T-cell (primary cell): Measurements from ENCODE around the gene HLA-DQB2. TPM values are rescaled to one million over a fixed set of nuclear protein-coding genes. Genes with fewer than 3 reads are reported as not detected.
A peak's percentile ranks its signal among the peaks of the same experiment; 100 is the strongest.
"Not testable (repeated sequence)": the region's sequence is repeated elsewhere in the genome, so short reads cannot be mapped to it uniquely, and the experiment has no call there.

ENCODE experiments used
- ATAC-seq, 4 experiments: fragments of 200-7000 bp in 3 of 4; fragments of 150-1000 bp in 1 of 4; cut with Tn5 transposase; replicated peaks in 1 of 4; 1 replicate in 3 of 4; 2 replicates in 1 of 4; pipeline ENCODE4 v1.10.0; 2021; ENCODE audit warnings: moderate library complexity in 3 of 4, mild to moderate bottlenecking in 2 of 4, moderate number of reproducible peaks in 1 of 4
- CTCF ChIA-PET, 2 donors: fragments of 300-600 bp; sonication (Branson Sonifier 250); formaldehyde crosslinking; loops; one replicate each; lab custom pipeline; 2022; ENCODE audit warnings: antibody characterized with exemption in 2 of 2; lab: Charles Lee
- POLR2A ChIA-PET, 2 donors: fragments of 300-600 bp; sonication (Branson Sonifier 250); formaldehyde crosslinking; loops; one replicate each; lab custom pipeline; 2022; ENCODE audit warnings: antibody characterized with exemption in 2 of 2; lab: Charles Lee
- DNase-seq, 35 experiments: peaks; one replicate each; pipeline versions ENCODE4 v3.0.0 to v3.0.0-alpha.2; 2013 to 2023
- H3K27ac ChIP-seq: one replicate; pipeline ENCODE4 v1.5.1; 2013; ENCODE audit warnings: low read length
- H3K27me3 ChIP-seq, 2 experiments: replicated peaks in 1 of 2; 1 replicate in 1 of 2; 2 replicates in 1 of 2; pipeline versions ENCODE4 v1.6.1 to v1.7.0; 2013; ENCODE audit warnings: low read length in 1 of 2, mixed read lengths in 1 of 2; ENCODE audit not compliant: control insufficient read depth in 2 of 2, insufficient read depth in 2 of 2; ENCODE audit errors: extremely low read depth in 1 of 2
- H3K36me3 ChIP-seq, 2 donors: 1 replicate in 1 of 2; 2 replicates in 1 of 2; pipeline versions ENCODE4 v1.6.1 to v1.7.0; 2013; ENCODE audit warnings: low read length in 1 of 2; ENCODE audit not compliant: control insufficient read depth in 2 of 2, insufficient read depth in 1 of 2; ENCODE audit errors: extremely low read depth in 1 of 2
- H3K4me1 ChIP-seq, 2 experiments: 1 replicate in 1 of 2; 2 replicates in 1 of 2; pipeline versions ENCODE4 v1.6.1 to v1.7.0; 2013; ENCODE audit warnings: low read length in 2 of 2, mixed read lengths in 1 of 2; ENCODE audit not compliant: insufficient read depth in 2 of 2, control insufficient read depth in 1 of 2; ENCODE audit errors: extremely low read depth in 1 of 2
- H3K4me3 ChIP-seq, 2 donors: 1 replicate in 1 of 2; 2 replicates in 1 of 2; pipeline versions ENCODE4 v1.5.1 to v1.7.0; 2013; ENCODE audit warnings: mild to moderate bottlenecking in 2 of 2, low read length in 1 of 2, moderate library complexity in 1 of 2; ENCODE audit not compliant: control insufficient read depth in 1 of 2; ENCODE audit errors: extremely low read depth in 1 of 2
- H3K9me3 ChIP-seq: 2 replicates; pipeline ENCODE4 v1.7.0; 2013
- H3K27ac Mint-ChIP-seq, 2 donors: one replicate each; pipeline ENCODE4 v1.8.0; 2020 to 2021; ENCODE audit warnings: mild to moderate bottlenecking in 2 of 2, mixed read lengths in 2 of 2
- H3K27me3 Mint-ChIP-seq, 2 donors: one replicate each; pipeline ENCODE4 v1.8.0; 2021 to 2022; ENCODE audit warnings: mixed read lengths in 2 of 2
- H3K36me3 Mint-ChIP-seq: one replicate; pipeline ENCODE4 v1.8.0; 2021; ENCODE audit warnings: mixed read lengths
- H3K4me1 Mint-ChIP-seq, 3 donors: one replicate each; pipeline ENCODE4 v1.8.0; 2020 to 2022; ENCODE audit warnings: mixed read lengths in 3 of 3, mild to moderate bottlenecking in 1 of 3
- H3K4me3 Mint-ChIP-seq, 3 donors: one replicate each; pipeline ENCODE4 v1.8.0; 2020 to 2022; ENCODE audit warnings: mild to moderate bottlenecking in 3 of 3, mixed read lengths in 3 of 3, moderate library complexity in 3 of 3
- H3K9me3 Mint-ChIP-seq, 3 donors: one replicate each; pipeline ENCODE4 v1.8.0; 2020 to 2022; ENCODE audit warnings: mixed read lengths in 3 of 3
- WGBS: methylation state at CpG from one replicate; pipeline ENCODE4 v1.1.5; 2013; ENCODE audit warnings: missing lambda C conversion rate; ENCODE audit not compliant: insufficient coverage; 5-methylcytosine and 5-hydroxymethylcytosine counted together
- total RNA-seq, 35 experiments: library from RNA in 6 of 35; stranded (reverse) in 6 of 35; fragments of 120-200 nt in 1 of 35; gene quantifications; one replicate each; pipeline versions ENCODE4 v1.2.1 to v1.2.4 and lab custom pipeline; 2013 to 2026

The HLA-DQB2 gene
- 1 to 10 TPM in 2 of 5 donors, under 1 TPM in 2, not detected in 1; 0.70 to 3.1 (median 1.3) TPM for total RNA-seq
- 2.2 TPM for total RNA-seq (2013)
- 0 to 2.1 (median 0.25) reads per million in 29 experiments for total RNA-seq (lab: John Stamatoyannopoulos, UW)

GRCh38 chr6:32763421-32763820 lies at the start of gene HLA-DQB2:
TSS of gene HLA-DQB2 (minus strand) at chr6:32763532. CDS start at chr6:32763470, 62 bp downstream.
- ChIA-PET CTCF (no interaction called here), POLR2A (no interaction called here)
- Histone ChIP-seq H3K36me3 (no peaks in the 10 kb centered on the region), H3K27me3 (peaks cover 4 to 29% of the 10 kb centered on the region in 2 experiments), H3K4me3 (no peak within 1 kb of the TSS), H3K9me3 (no peaks in the 10 kb centered on the region), H3K27ac (no peak within 1 kb of the TSS), H3K4me1 (no peaks in the 10 kb centered on the region)
- Mint-ChIP-seq H3K27ac (no peak within 1 kb of the TSS), H3K36me3 (no peaks in the 10 kb centered on the region), H3K27me3 (peaks cover 37 to 46% of the 10 kb centered on the region in 2 donors), H3K9me3 (no peaks in the 10 kb centered on the region), H3K4me3 (no peak within 1 kb of the TSS), H3K4me1 (peaks cover 0 to 3% (median 0%) of the 10 kb centered on the region in 3 donors)
- ATAC-seq (peak in 1 of 4 experiments; percentile 44), DNase-seq (peak in 1 of 35 experiments; percentile 61)
- WGBS, result 61% methylated on average over 4 of the region's 4 CpGs

- H3K4me3 ChIP-seq, result no peak overlapping the region
- no peaks in the 10 kb centered on the region for H3K9me3 ChIP-seq
- H3K4me3 Mint-ChIP-seq, result no peak overlapping the region
- H3K27me3 ChIP-seq, result peaks cover 0 to 9% of the 10 kb centered on the region in 2 experiments
- no peak overlapping the region for H3K27ac Mint-ChIP-seq
- H3K36me3 Mint-ChIP-seq, result no peaks in the 10 kb centered on the region
- peaks cover 0 to 5% (median 4%) of the 10 kb centered on the region in 3 donors for H3K4me1 Mint-ChIP-seq
- H3K27me3 Mint-ChIP-seq, result peaks cover 16 to 44% of the 10 kb centered on the region in 2 donors
- H3K4me1 ChIP-seq, result peaks cover 0 to 5% of the 10 kb centered on the region in 2 experiments
- H3K36me3 ChIP-seq, result no peaks in the 10 kb centered on the region
- no CpG with 5 or more reads among the region's 1 CpG for WGBS
- DNase-seq, result no peak
- ChIA-PET CTCF (interaction anchor here in 1 of 2 donors (0.6 kb wide), 1 partner anchor 144 kb away, joined by 3 read pairs; no protein-coding TSS in a partner anchor), POLR2A (interaction anchor here in 1 of 2 donors (0.5 kb wide), 1 partner anchor 29 kb away, joined by 7 read pairs; the partner anchor contains the start of gene TAP2)
- no peak overlapping the region for H3K27ac ChIP-seq
- no peak for ATAC-seq
- H3K9me3 Mint-ChIP-seq, result no peaks in the 10 kb centered on the region
These were observed 45.8 kb upstream of the HLA-DQB2 start for GRCh38 chr6:32809171-32809570.

- Mint-ChIP-seq H3K27ac (no peak overlapping the region), H3K9me3 (no peaks in the 10 kb centered on the region), H3K4me3 (no peak overlapping the region), H3K4me1 (peaks cover 0 to 5% (median 4%) of the 10 kb centered on the region in 3 donors), H3K36me3 (no peaks in the 10 kb centered on the region), H3K27me3 (peaks cover 33 to 51% of the 10 kb centered on the region in 2 donors)
- Histone ChIP-seq H3K4me1 (peaks cover 0 to 5% of the 10 kb centered on the region in 2 experiments), H3K27me3 (peaks cover 0 to 9% of the 10 kb centered on the region in 2 experiments), H3K4me3 (no peak overlapping the region), H3K36me3 (no peaks in the 10 kb centered on the region), H3K9me3 (no peaks in the 10 kb centered on the region), H3K27ac (no peak overlapping the region)
- WGBS, result 74% methylated on average over 4 of the region's 5 CpGs
- DNase-seq (no peak), ATAC-seq (no peak)
- POLR2A ChIA-PET, result no interaction called here
- CTCF ChIA-PET, result no interaction called here
These were observed 43.8 kb upstream of the HLA-DQB2 start for GRCh38 chr6:32807020-32807580.

DNA sequence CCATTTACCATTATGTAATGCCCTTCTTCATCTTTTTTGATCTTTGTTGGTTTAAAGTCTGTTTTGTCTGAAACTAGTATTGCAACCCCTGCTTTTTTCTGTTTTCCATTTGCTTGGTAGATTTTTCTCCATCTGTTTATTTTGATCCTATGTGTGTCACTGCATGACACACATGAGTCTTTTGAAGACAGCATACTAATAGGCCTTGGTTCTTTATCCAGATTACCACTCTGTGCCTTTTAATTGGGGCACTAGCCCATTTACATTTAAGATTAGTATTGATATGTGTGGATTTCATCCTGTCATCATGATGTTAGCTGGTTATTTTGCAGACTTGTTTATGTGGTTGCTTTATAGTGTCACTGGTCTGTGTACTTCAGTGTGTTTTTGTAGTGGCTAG lies 42.1 kb upstream of the HLA-DQB2 start:
- CTCF ChIA-PET, H3K4me3 ChIP-seq, ATAC-seq, H3K27ac Mint-ChIP-seq, H3K4me1 Mint-ChIP-seq, H3K27ac ChIP-seq, H3K27me3 ChIP-seq, H3K9me3 Mint-ChIP-seq, H3K4me1 ChIP-seq, H3K36me3 Mint-ChIP-seq, H3K9me3 ChIP-seq, POLR2A ChIA-PET, DNase-seq, H3K4me3 Mint-ChIP-seq, H3K36me3 ChIP-seq: not testable (repeated sequence)
- peaks cover 42 to 55% of the 10 kb centered on the region in 2 donors for H3K27me3 Mint-ChIP-seq

DNA sequence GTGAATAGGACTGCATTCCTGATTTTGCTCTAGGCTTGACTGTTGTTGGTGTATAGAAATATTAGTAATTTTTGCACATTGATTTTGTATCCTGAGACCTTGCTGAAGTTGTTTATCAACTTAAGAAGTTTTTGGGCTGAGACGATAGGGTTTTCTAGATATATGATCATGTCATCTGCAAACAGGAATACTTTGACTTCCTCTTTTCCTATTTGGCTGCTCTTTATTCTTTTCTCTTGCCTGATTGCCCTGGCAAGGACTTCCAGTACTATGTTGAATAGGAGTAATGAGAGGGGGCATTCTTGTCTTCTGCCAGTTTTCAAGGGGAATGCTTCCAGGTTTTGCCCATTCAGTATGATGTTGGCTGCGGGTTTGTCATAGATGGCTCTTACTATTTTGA lies 40.1 kb upstream of the HLA-DQB2 start:
- POLR2A ChIA-PET, result no interaction called here
- ATAC-seq (no peak), DNase-seq (no peak)
- no peak overlapping the region for H3K4me3 Mint-ChIP-seq
- H3K9me3 Mint-ChIP-seq, result peaks cover 2 to 8% (median 7%) of the 10 kb centered on the region in 3 donors
- H3K27me3 ChIP-seq, result peaks cover 0 to 9% of the 10 kb centered on the region in 2 experiments
- no peak overlapping the region for H3K27ac ChIP-seq
- no peaks in the 10 kb centered on the region for H3K36me3 ChIP-seq
- no peak overlapping the region for H3K4me3 ChIP-seq
- H3K4me1 Mint-ChIP-seq, result peaks cover 0 to 5% (median 4%) of the 10 kb centered on the region in 3 donors
- peaks cover 49 to 56% of the 10 kb centered on the region in 2 donors for H3K27me3 Mint-ChIP-seq
- 60% methylated on average over 1 of the region's 2 CpGs for WGBS
- H3K4me1 ChIP-seq, result peaks cover 0 to 5% of the 10 kb centered on the region in 2 experiments
- H3K27ac Mint-ChIP-seq, result no peak overlapping the region
- no peaks in the 10 kb centered on the region for H3K36me3 Mint-ChIP-seq
- H3K9me3 ChIP-seq, result no peaks in the 10 kb centered on the region
- CTCF ChIA-PET, result no interaction called here

- ChIA-PET POLR2A (interaction anchor here in 1 of 2 donors (0.6 kb wide), 1 partner anchor 955 kb away, joined by 6 read pairs; no protein-coding TSS in a partner anchor), CTCF (interaction anchor here in 1 of 2 donors (0.7 to 1.5 kb wide), 5 partner anchors 12 to 386 kb away, joined by 3 to 8 read pairs (median 4); no protein-coding TSS in a partner anchor)
- WGBS, result no CpG with 5 or more reads among the region's 3 CpGs
- Histone ChIP-seq H3K27ac (no peak overlapping the region), H3K36me3 (no peaks in the 10 kb centered on the region), H3K4me3 (no peak overlapping the region), H3K9me3 (no peaks in the 10 kb centered on the region), H3K4me1 (peaks cover under 1 to 10% of the 10 kb centered on the region in 2 experiments), H3K27me3 (peaks cover 0 to 16% of the 10 kb centered on the region in 2 experiments)
- DNase-seq (no peak), ATAC-seq (no peak)
- H3K36me3 Mint-ChIP-seq, result no peaks in the 10 kb centered on the region
- H3K9me3 Mint-ChIP-seq, result peaks cover 2 to 9% (median 8%) of the 10 kb centered on the region in 3 donors
- peaks cover 38 to 47% of the 10 kb centered on the region in 2 donors for H3K27me3 Mint-ChIP-seq
- H3K27ac Mint-ChIP-seq, result no peak overlapping the region
- H3K4me3 Mint-ChIP-seq, result no peak overlapping the region
- peaks cover 10 to 15% (median 13%) of the 10 kb centered on the region in 3 donors for H3K4me1 Mint-ChIP-seq
These were observed 36.4 kb upstream of the HLA-DQB2 start for GRCh38 chr6:32799740-32800139.
